ENCODE measurements around the gene TEX22.

DNA sequence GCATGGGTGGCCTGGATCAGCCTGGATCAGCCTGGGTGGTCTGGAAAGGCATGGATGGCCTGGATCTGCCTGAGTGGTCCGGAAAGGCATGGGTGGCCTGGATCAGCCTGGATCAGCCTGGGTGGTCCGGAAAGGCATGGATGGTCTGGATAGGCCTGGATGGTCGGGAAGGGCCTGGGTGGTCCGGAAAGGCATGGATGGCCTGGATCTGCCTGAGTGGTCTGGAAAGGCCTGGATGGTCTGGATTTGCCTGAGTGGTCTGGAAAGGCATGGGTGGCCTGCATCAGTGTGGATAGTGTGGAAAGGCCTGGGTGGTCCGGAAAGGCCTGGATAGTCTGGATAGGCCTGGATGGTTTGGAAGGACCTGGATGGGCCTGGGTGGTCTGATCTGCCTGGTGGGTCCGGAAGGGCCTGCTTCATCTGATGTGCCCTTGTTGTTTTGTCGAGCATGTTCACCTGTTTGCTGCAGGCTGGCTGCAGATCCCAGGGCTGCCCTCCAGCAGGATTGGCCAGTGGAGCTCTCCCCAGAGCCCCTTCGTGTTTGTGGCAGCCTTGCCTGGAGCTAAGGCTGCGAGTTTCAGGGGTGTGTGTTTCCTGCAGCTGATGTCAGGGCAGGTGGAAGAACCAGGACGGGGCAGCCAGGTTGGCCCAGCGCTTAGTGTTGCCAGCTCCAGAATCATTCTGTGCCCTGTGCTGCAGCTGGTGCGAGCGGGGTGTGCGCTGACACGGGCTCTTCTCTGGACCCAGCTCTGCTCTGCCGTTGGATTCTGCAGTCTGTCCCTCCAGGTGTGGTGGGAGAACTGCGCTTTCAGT lies 19.3 kb upstream of the TEX22 start:
- TF ChIP-seq, protein P1, sequence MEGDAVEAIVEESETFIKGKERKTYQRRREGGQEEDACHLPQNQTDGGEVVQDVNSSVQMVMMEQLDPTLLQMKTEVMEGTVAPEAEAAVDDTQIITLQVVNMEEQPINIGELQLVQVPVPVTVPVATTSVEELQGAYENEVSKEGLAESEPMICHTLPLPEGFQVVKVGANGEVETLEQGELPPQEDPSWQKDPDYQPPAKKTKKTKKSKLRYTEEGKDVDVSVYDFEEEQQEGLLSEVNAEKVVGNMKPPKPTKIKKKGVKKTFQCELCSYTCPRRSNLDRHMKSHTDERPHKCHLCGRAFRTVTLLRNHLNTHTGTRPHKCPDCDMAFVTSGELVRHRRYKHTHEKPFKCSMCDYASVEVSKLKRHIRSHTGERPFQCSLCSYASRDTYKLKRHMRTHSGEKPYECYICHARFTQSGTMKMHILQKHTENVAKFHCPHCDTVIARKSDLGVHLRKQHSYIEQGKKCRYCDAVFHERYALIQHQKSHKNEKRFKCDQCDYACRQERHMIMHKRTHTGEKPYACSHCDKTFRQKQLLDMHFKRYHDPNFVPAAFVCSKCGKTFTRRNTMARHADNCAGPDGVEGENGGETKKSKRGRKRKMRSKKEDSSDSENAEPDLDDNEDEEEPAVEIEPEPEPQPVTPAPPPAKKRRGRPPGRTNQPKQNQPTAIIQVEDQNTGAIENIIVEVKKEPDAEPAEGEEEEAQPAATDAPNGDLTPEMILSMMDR (IDR thresholded peaks at IDR 0.05; ENCODE audit: low read depth, low read length, poor library complexity, severe bottlenecking), result no peak
- no peak for TF ChIP-seq EZH2phosphoT487 (IDR thresholded peaks at IDR 0.05; ENCODE audit: borderline replicate concordance, low read length)
